GM12801 (cell line): ENCODE measurements around the gene DCST1.

Source experiments
- CTCF ChIP-seq: IDR thresholded peaks from one replicate; pipeline ENCODE4 v1.5.1; 2011; ENCODE audit warnings: control low read depth; ENCODE audit not compliant: insufficient read length; ENCODE audit errors: extremely low read depth

DCST1 gene

DNA sequence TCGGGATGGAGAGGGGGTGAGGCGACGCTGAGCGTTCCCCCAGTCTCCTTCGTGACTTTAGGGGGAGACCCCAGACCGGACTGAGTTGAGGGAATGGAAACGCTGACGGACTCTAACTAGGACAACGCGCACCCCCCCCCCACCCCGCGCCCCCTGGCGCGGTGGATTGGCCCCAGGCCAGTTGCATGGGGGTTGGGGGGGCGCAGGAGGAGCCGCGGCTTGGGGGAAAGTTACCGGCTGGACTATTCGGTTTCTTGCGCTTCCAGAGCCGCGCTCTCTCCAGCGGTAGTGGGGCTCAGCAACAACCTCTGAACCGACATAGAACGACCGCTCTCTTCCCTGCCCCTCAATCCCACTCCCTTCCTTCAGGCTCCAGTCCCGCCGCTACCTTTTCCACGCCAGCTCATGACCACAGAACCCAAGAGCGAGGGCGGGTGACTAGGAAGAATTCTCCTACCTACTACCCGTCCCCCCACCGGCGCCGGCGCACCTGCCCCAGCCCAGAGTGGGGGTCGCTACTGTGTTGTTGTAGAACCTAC lies 30.3 kb upstream of the DCST1 start:
- no peak for TF ChIP-seq CTCF

- no peak for TF ChIP-seq CTCF
These were observed 29.8 kb upstream of the DCST1 start for GRCh38 chr1:155003766-155004351.

- TF ChIP-seq CTCF, result no peak
These were observed 29.1 kb upstream of the DCST1 start for GRCh38 chr1:155004352-155005075.

DNA sequence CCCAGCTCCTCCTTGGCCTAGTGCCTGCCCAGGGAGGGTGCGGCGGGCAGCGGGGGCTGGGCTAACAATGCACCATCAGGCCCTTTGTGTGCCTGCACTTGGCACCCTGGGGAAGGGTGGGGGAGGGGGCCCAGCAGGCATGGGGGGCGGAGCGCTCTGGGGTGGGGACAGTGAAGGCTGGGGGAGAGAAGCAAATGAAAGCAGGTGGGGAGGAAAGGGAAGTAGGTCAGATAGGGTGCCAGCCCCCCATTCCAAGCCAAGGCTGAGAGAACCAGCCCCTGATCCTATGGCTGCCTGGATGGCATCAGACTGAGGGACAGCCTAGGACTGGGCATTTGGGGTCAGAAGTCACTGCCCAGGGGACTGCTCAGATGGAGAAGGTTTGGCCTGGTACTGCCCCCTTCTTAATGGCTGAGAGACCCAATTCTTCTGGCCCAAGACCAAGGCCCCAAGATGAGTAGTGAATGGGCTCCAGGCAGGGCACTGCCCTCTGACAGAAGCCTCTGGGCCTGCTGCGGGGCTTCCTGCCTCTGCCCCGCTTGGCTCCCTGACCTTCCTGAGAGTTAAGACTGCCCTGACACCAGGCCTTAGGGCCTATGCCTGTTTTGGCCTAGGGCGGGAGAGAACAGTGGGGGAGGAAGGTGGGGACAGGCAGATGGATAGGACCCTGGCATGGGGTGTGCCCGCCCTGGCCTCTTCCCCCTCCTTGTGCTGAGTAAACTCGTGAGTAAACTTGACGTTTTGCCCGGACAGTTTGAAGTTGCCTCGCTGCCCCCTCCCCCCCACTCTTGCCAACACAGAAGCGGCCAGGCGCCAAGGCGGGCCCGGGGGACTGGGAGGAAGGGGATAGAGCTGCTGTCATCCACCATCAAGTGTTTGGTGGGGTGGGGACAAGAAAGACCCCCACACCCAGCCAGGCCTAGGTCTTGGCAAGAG lies 28.3 kb upstream of the DCST1 start:
- TF ChIP-seq CTCF, result no peak

DNA sequence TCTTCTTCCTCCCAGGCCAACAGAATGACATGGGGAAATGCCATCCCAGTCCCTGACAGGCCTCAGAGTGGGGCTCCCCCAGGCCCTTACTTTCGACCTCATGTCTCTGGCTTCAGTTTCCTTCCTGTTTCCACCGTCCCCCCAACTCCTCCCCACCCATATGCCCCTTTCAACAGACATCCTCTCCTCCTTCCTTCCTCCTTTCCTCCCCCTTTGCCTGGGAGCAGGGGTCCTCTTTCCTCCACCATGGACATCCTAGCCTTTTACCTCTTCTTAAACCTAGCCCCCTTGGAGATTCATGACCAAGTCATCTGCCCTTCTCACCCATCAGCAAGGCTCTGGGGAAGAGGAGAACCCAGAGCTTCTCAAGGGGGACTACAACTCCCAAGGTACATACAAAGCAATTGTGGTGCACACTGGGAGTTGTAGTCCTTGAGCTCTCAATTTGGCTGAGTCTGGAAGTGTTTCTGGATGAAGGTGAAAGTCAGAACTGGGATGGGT lies 27.0 kb upstream of the DCST1 start:
- no peak for TF ChIP-seq CTCF

GRCh38 chr1:155007251-155007828 lies 26.3 kb upstream of the DCST1 start:
- no peak for TF ChIP-seq CTCF
